HepG2 (cell line): Measurements from ENCODE around the gene C11orf24. TPM values are rescaled to one million over a fixed set of nuclear protein-coding genes. Genes with fewer than 3 reads are reported as not detected.

ENCODE experiments used
- AGO2 ChIP-seq: fragments of 200-400 bp; formaldehyde crosslinking; optimal IDR thresholded peaks from 2 replicates; pipeline ENCODE3; 2017; ENCODE audit warnings: mild to moderate bottlenecking, low read depth, low read length, moderate library complexity
- ATF6 ChIP-seq: sonication (generic); formaldehyde crosslinking; conservative IDR thresholded peaks from 2 replicates; pipeline ENCODE4 v1.4.0; 2020; ENCODE audit warnings: missing genetic modification reagents
- BCLAF1 ChIP-seq: fragments of 450-650 bp; IDR thresholded peaks from 2 replicates; pipeline ENCODE4 v1.6.1; 2017; ENCODE audit warnings: mild to moderate bottlenecking
- CBFB ChIP-seq: sonication (generic); formaldehyde crosslinking; IDR thresholded peaks from 2 replicates; pipeline ENCODE4 v1.4.0; 2020; ENCODE audit warnings: missing genetic modification reagents
- CHD2 ChIP-seq: IDR thresholded peaks from 2 replicates; pipeline ENCODE4 v1.6.1; 2011; ENCODE audit warnings: low read depth, low read length, improper control_type of control experiment
- CSRNP2 ChIP-seq: sonication (generic); formaldehyde crosslinking; conservative IDR thresholded peaks from 2 replicates; pipeline ENCODE4 v1.8.0; 2022; ENCODE audit warnings: low read depth, missing genetic modification reagents
- GMEB1 ChIP-seq: sonication (generic); formaldehyde crosslinking; IDR thresholded peaks from 2 replicates; pipeline ENCODE4 v1.5.1; 2020; ENCODE audit warnings: missing genetic modification reagents, mild to moderate bottlenecking, borderline replicate concordance
- IKZF5 ChIP-seq: IDR thresholded peaks from 2 replicates; pipeline ENCODE4 v1.6.1; 2018; ENCODE audit warnings: missing genetic modification reagents, mild to moderate bottlenecking, missing compliant biosample characterization
- JUNB ChIP-seq: sonication (generic); formaldehyde crosslinking; IDR thresholded peaks from 2 replicates; pipeline ENCODE4 v1.8.0; 2022; ENCODE audit warnings: missing genetic modification reagents, mild to moderate bottlenecking, borderline replicate concordance
- MED13 ChIP-seq: sonication (generic); formaldehyde crosslinking; IDR thresholded peaks from 2 replicates; pipeline ENCODE4 v1.5.0; 2020; ENCODE audit warnings: missing genetic modification reagents
- NFATC3 ChIP-seq: sonication (generic); formaldehyde crosslinking; IDR thresholded peaks from 2 replicates; pipeline ENCODE4 v1.5.1; 2020; ENCODE audit warnings: mild to moderate bottlenecking, missing genetic modification reagents
- TFAP4 ChIP-seq: sonication (generic); IDR thresholded peaks from 2 replicates; pipeline ENCODE4 v1.6.1; 2016; ENCODE audit warnings: low read depth, borderline replicate concordance
- THAP11 ChIP-seq: IDR thresholded peaks from 2 replicates; pipeline ENCODE4 v1.6.1; 2016; ENCODE audit warnings: missing biosample characterization, missing genetic modification reagents
- WIZ ChIP-seq: sonication (generic); formaldehyde crosslinking; IDR thresholded peaks from 2 replicates; pipeline ENCODE4 v1.5.1; 2020; ENCODE audit warnings: mild to moderate bottlenecking, missing genetic modification reagents
- ZFAT ChIP-seq: sonication (generic); formaldehyde crosslinking; conservative IDR thresholded peaks from 2 replicates; pipeline ENCODE4 v1.8.1; 2023; ENCODE audit warnings: missing genetic modification reagents, inconsistent platforms
- ZFP1 ChIP-seq: IDR thresholded peaks from 2 replicates; pipeline ENCODE4 v1.6.1; 2016
- ZNF460 ChIP-seq: sonication (generic); formaldehyde crosslinking; IDR thresholded peaks from 2 replicates; pipeline ENCODE4 v1.5.1; 2020; ENCODE audit warnings: missing genetic modification reagents, mild to moderate bottlenecking, borderline replicate concordance
- ZSCAN30 ChIP-seq: sonication (generic); formaldehyde crosslinking; IDR thresholded peaks from 2 replicates; pipeline ENCODE4 v1.5.0; 2020; ENCODE audit warnings: mild to moderate bottlenecking, missing genetic modification reagents
- polyA plus RNA-seq, 8 experiments: library from polyadenylated mRNA; depleted of rRNA in 3 of 8; stranded (reverse) in 7 of 8; unstranded in 1 of 8; fragments of >200 nt; fragmentation: Illumina TruSeq in 4 of 8; extraction: Trizol in 4 of 8; gene quantifications; 2 replicates each; pipeline versions ENCODE4 v1.2.1 to v1.2.3, GENCODE V29; 2011 to 2016; ENCODE audit warnings: low read depth in 4 of 8, missing spikeins in 1 of 8, mixed read lengths in 1 of 8; ENCODE audit not compliant: insufficient read depth in 1 of 8
- total RNA-seq, 5 experiments: library from RNA; depleted of rRNA; stranded (reverse); fragments of >200 nt; fragmentation: Illumina TruSeq; extraction: Trizol; gene quantifications; 2 replicates each; pipeline ENCODE4 v1.2.3, GENCODE V29; 2016; ENCODE audit warnings: low read depth in 1 of 5

Gene C11orf24
- total and polyA plus RNA-seq, 2 of the 13 experiments (the other 11 are each of a cell fraction or from before 2014, with no cell fraction given) = 52.9 to 55.5 TPM

GRCh38 chr11:68257477-68258362, 14.1 kb downstream of the C11orf24 start (continued):
- TF ChIP-seq IKZF5 (CRISPR knock-in tag) = peak; percentile 79
- TF ChIP-seq CHD2 = no peak
- no peak for TF ChIP-seq ZNF460 (CRISPR knock-in tag)
- TF ChIP-seq BCLAF1 = no peak
- no peak for TF ChIP-seq CSRNP2 (CRISPR knock-in tag)
- peak; percentile 48; the same call in 1 of the 2 replicates for TF ChIP-seq WIZ (CRISPR knock-in tag)
- TF ChIP-seq CBFB (CRISPR knock-in tag) = no peak
- TF ChIP-seq TFAP4 = no peak
- TF ChIP-seq THAP11 (CRISPR knock-in tag) = no peak; the same call in 1 of the 2 replicates
- no peak for TF ChIP-seq ZSCAN30
- TF ChIP-seq ATF6 (CRISPR knock-in tag) = no peak
- no peak for TF ChIP-seq MED13 (CRISPR knock-in tag)
- TF ChIP-seq GMEB1 = 0 out of 2 replicates have a peak, but pooled peaks have one; percentile 23
- no peak for TF ChIP-seq ZFAT (CRISPR knock-in tag)
- no peak for TF ChIP-seq ZFP1 (CRISPR knock-in tag)
- no peak for TF ChIP-seq JUNB (CRISPR knock-in tag)
- TF ChIP-seq AGO2 = no peak
- no peak for TF ChIP-seq NFATC3 (CRISPR knock-in tag)
